Body of pancreas (tissue), 4 donors: ENCODE results near the gene IFITM1.
"Not testable (repeated sequence)": the region's sequence is repeated elsewhere in the genome, so short reads cannot be mapped to it uniquely, and the experiment has no call there.

ENCODE experiments used
- POLR2A ChIP-seq, 3 donors: fragments of 450-650 bp; IDR thresholded peaks; one replicate each; pipeline ENCODE4 v1.6.1; 2016; ENCODE audit warnings: antibody characterized with exemption in 3 of 3, mild to moderate bottlenecking in 2 of 3
- TF ChIP-seq, protein P1 (sequence below), 7 experiments: fragments of 450-650 bp in 4 of 7; fragments of 200-600 bp in 3 of 7; sonication (generic) in 3 of 7; IDR thresholded peaks; one replicate each; pipeline ENCODE4 v1.5.1; 2016 to 2019; ENCODE audit warnings: antibody characterized with exemption in 7 of 7

DNA sequence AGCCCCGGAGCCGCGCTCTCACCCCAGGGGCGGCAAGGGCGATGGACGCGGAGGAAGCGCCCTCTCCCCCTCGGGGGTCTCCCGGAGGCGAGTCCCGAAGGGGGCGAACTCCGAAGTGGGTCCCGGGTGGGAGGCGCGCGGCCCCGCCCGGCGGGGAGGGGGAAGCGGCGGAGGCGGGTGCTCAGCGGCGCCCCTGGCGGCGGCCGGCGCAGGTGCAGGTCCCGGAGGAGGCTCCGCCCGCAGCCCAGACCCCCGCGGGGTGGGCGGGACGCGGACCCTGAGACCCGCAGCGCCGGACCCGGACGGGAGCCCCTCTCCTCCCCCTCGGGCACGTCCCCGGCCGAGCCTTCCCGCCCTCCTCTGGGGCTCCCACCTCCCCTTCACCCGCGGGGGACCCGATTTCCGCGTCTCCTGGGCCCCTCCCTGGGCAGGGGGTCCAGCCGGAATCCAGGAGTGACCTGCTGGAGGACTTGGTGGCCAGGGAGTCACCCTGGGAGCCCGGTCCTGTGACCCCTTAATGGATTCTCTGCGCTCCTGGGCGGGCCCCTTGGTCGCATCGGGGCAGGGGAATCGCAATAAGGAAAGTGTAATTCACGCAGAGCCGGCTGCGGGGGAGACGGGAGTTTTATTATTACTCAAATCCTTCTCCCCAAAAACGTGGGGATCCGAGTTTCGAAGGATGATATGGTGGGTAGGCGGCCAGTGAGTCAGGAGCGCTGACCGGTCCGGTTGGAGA is 2.7 kb upstream of the IFITM1 start:
- TF ChIP-seq, protein P1, sequence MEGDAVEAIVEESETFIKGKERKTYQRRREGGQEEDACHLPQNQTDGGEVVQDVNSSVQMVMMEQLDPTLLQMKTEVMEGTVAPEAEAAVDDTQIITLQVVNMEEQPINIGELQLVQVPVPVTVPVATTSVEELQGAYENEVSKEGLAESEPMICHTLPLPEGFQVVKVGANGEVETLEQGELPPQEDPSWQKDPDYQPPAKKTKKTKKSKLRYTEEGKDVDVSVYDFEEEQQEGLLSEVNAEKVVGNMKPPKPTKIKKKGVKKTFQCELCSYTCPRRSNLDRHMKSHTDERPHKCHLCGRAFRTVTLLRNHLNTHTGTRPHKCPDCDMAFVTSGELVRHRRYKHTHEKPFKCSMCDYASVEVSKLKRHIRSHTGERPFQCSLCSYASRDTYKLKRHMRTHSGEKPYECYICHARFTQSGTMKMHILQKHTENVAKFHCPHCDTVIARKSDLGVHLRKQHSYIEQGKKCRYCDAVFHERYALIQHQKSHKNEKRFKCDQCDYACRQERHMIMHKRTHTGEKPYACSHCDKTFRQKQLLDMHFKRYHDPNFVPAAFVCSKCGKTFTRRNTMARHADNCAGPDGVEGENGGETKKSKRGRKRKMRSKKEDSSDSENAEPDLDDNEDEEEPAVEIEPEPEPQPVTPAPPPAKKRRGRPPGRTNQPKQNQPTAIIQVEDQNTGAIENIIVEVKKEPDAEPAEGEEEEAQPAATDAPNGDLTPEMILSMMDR (IDR thresholded peaks at IDR 0.05), result not testable (repeated sequence)
- TF ChIP-seq POLR2A (IDR thresholded peaks at IDR 0.05), result not testable (repeated sequence)
